BE2C (cell line): Measurements from ENCODE around the gene MYL12A.
A peak's percentile ranks its signal among the peaks of the same experiment; 100 is the strongest.

Source experiments
- DNase-seq: peaks from one replicate; pipeline ENCODE4 v3.0.0-alpha.2; 2020
- H3K27me3 ChIP-seq: fragments of 250-450 bp; sonication (Bioruptor Pico); 2 replicates; pipeline ENCODE4 v1.5.1; 2020; ENCODE audit warnings: mild to moderate bottlenecking
- H3K36me3 ChIP-seq: fragments of 250-450 bp; sonication (Bioruptor Pico); 2 replicates; pipeline ENCODE4 v1.5.1; 2020; ENCODE audit warnings: mild to moderate bottlenecking
- H3K4me1 ChIP-seq: fragments of 250-450 bp; sonication (Bioruptor Pico); 2 replicates; pipeline ENCODE4 v1.5.1; 2020
- H3K4me3 ChIP-seq: 2 replicates; pipeline ENCODE4 v1.5.1; 2011; ENCODE audit warnings: low read depth, low read length
- H3K9me3 ChIP-seq: fragments of 250-450 bp; sonication (Bioruptor Pico); 2 replicates; pipeline ENCODE4 v1.5.1; 2020
- TF ChIP-seq, protein P1 (sequence below): IDR thresholded peaks from 2 replicates; pipeline ENCODE4 v1.5.1; 2012; ENCODE audit warnings: mild to moderate bottlenecking, low read depth, low read length

The MYL12A gene

DNA sequence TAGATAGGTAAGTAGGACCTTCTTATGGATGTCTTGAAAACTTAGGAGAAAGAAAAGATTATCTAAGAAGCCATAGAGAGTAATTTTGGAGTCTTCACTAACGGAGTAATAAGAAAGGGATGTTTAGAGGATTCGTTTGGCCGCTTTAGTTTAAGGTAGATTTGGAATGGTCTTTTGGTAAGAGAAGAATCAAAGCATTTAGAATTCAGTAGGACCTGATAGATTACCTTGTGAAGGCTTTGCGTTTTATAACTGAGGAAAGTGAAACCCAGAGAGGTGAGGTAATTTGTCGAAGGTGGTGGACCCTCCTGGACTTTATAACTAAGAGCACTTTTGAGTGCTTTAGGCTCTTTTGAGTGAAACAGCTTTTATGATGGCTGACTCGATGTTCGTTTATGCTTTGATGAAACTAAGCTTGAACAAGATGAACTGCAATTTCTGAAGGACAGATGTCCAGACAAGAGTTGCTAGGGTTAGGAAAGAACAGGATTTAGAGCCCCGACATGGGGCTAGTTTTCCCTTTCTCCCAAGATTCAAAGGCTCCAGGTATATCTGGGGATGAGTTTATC lies 15.6 kb downstream of the MYL12A start:
- no peak for DNase-seq
- Histone ChIP-seq H3K36me3 (no peaks in the 10 kb centered on the region), H3K4me1 (no peaks in the 10 kb centered on the region), H3K4me3 (peak overlapping the region; percentile 77), H3K27me3 (no peaks in the 10 kb centered on the region), H3K9me3 (no peaks in the 10 kb centered on the region)
- TF ChIP-seq, protein P1, sequence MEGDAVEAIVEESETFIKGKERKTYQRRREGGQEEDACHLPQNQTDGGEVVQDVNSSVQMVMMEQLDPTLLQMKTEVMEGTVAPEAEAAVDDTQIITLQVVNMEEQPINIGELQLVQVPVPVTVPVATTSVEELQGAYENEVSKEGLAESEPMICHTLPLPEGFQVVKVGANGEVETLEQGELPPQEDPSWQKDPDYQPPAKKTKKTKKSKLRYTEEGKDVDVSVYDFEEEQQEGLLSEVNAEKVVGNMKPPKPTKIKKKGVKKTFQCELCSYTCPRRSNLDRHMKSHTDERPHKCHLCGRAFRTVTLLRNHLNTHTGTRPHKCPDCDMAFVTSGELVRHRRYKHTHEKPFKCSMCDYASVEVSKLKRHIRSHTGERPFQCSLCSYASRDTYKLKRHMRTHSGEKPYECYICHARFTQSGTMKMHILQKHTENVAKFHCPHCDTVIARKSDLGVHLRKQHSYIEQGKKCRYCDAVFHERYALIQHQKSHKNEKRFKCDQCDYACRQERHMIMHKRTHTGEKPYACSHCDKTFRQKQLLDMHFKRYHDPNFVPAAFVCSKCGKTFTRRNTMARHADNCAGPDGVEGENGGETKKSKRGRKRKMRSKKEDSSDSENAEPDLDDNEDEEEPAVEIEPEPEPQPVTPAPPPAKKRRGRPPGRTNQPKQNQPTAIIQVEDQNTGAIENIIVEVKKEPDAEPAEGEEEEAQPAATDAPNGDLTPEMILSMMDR: no peak

- H3K4me3 ChIP-seq: no peak overlapping the region
- TF ChIP-seq, protein P1: no peak
- no peak for DNase-seq
- H3K27me3 ChIP-seq: no peaks in the 10 kb centered on the region
- no peaks in the 10 kb centered on the region; the same call in 1 of the 2 replicates for H3K4me1 ChIP-seq
- H3K36me3 ChIP-seq: no peaks in the 10 kb centered on the region
- H3K9me3 ChIP-seq: no peaks in the 10 kb centered on the region
Observed at GRCh38 chr18:3264362-3264761, 16.8 kb downstream of the MYL12A start.

GRCh38 chr18:3265564-3266033 lies 18.0 kb downstream of the MYL12A start:
- TF ChIP-seq, protein P1: no peak

GRCh38 chr18:3266062-3266608 lies 18.5 kb downstream of the MYL12A start:
- Histone ChIP-seq H3K36me3 (no peaks in the 10 kb centered on the region), H3K4me1 (no peaks in the 10 kb centered on the region; the same call in 1 of the 2 replicates), H3K9me3 (no peaks in the 10 kb centered on the region), H3K4me3 (no peak overlapping the region), H3K27me3 (no peaks in the 10 kb centered on the region)
- TF ChIP-seq, protein P1: no peak
- no peak for DNase-seq

More at GRCh38 chr18:3265564-3266033, 18.0 kb downstream of the MYL12A start:
- Histone ChIP-seq H3K27me3 (no peaks in the 10 kb centered on the region), H3K9me3 (no peaks in the 10 kb centered on the region), H3K4me1 (no peaks in the 10 kb centered on the region; the same call in 1 of the 2 replicates), H3K4me3 (no peak overlapping the region), H3K36me3 (no peaks in the 10 kb centered on the region)
- DNase-seq: no peak

- no peak overlapping the region for H3K4me3 ChIP-seq
- no peak for DNase-seq
- H3K9me3 ChIP-seq: no peaks in the 10 kb centered on the region
- TF ChIP-seq, protein P1: no peak
- no peaks in the 10 kb centered on the region; the same call in 1 of the 2 replicates for H3K4me1 ChIP-seq
- no peaks in the 10 kb centered on the region for H3K27me3 ChIP-seq
- no peaks in the 10 kb centered on the region for H3K36me3 ChIP-seq
Observed at GRCh38 chr18:3268306-3268705, 20.7 kb downstream of the MYL12A start.

DNA sequence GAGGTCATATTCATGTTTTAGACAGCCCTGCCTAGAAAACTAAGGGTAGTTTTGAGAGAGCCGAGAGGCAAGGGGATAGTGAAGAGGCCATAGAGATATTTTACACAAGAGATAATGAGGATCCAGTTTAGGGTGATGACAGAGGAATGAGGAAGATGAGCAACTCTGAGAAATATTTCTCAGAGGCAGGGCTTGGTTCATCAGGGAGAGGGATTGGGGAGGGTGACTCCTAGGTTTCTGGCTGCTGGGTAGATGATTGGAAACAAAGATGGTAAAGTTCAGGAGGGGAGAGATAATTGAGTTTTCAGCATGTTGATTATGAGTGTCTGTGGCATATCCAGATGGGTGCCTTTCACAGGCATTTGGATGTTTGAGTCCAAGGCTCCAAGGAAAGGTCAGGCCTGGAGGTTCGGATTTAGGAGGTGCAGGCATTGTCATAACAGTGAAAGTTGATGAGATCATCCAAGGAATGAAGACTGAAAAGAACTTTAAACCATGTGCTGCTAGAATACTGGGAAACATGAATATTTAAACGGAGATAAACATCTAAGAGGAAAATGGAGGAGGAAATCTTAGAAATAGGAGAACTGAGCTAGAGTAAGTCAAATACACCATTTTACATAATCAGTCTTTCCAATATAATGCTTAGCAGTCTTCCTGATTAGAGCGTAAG lies 21.8 kb downstream of the MYL12A start:
- no peak for DNase-seq
- Histone ChIP-seq H3K36me3 (no peaks in the 10 kb centered on the region), H3K27me3 (no peaks in the 10 kb centered on the region), H3K4me3 (no peak overlapping the region), H3K4me1 (no peaks in the 10 kb centered on the region; the same call in 1 of the 2 replicates), H3K9me3 (no peaks in the 10 kb centered on the region)
- TF ChIP-seq, protein P1: no peak
